EH (cell line): Measurements from ENCODE around the gene ASGR2.
A peak's percentile ranks its signal among the peaks of the same experiment; 100 is the strongest.

Experiments
- DNase-seq: peaks from one replicate; pipeline ENCODE4 v3.0.0-alpha.2; 2015; ENCODE audit warnings: low read depth

ASGR2 gene

GRCh38 chr17:7060165-7060891 lies 54.3 kb downstream of the ASGR2 start:
- DNase-seq: no peak

- DNase-seq: peak; percentile 30
Measured at GRCh38 chr17:7058831-7059447, 55.7 kb downstream of the ASGR2 start.

- peak; percentile 40 for DNase-seq
Measured at GRCh38 chr17:7056386-7056785, 58.2 kb downstream of the ASGR2 start.
